Uterus (tissue), 4 donors: ENCODE measurements around the gene FOXP4. TPM values are rescaled to one million over a fixed set of nuclear protein-coding genes. Genes with fewer than 3 reads are reported as not detected.

Experiments used
- DNase-seq, 2 donors: peaks; one replicate each; pipeline ENCODE4 v3.0.0-alpha.2; 2019 to 2020
- H3K27ac ChIP-seq, 2 donors: fragments of 200-600 bp; sonication (generic); 1 replicate in 1 of 2; 2 replicates in 1 of 2; pipeline ENCODE4 v1.5.1; 2016 to 2018
- H3K27me3 ChIP-seq, 2 donors: fragments of 200-600 bp; sonication (generic); one replicate each; pipeline ENCODE4 v1.5.1; 2018 to 2019; ENCODE audit warnings: control low read depth in 1 of 2
- H3K36me3 ChIP-seq, 2 donors: fragments of 200-600 bp; sonication (generic); one replicate each; pipeline ENCODE4 v1.5.1; 2019; ENCODE audit warnings: control low read depth in 1 of 2
- H3K4me1 ChIP-seq, 2 donors: fragments of 200-600 bp; sonication (generic); one replicate each; pipeline ENCODE4 v1.5.1; 2018 to 2019; ENCODE audit warnings: control low read depth in 1 of 2
- H3K4me3 ChIP-seq, 2 donors: fragments of 200-600 bp; sonication (generic); 1 replicate in 1 of 2; 2 replicates in 1 of 2; pipeline ENCODE4 v1.5.1; 2018 to 2019; ENCODE audit warnings: mild to moderate bottlenecking in 1 of 2
- H3K9me3 ChIP-seq, 2 donors: fragments of 200-600 bp; sonication (generic); one replicate each; pipeline ENCODE4 v1.5.1; 2019; ENCODE audit warnings: control low read depth in 1 of 2
- POLR2A ChIP-seq, 2 donors: fragments of 450-650 bp; IDR thresholded peaks; one replicate each; pipeline ENCODE4 v1.6.1; 2016; ENCODE audit warnings: antibody characterized with exemption in 2 of 2, mild to moderate bottlenecking in 1 of 2, moderate library complexity in 1 of 2
- intact Hi-C: fragments of 100-400 bp; cut with DNase I; formaldehyde crosslinking; loops from one replicate; pipeline ENCODE4 v1.15.1; 2023; ENCODE audit warnings: low total_unique reads
- total RNA-seq, 4 donors: library from RNA; depleted of rRNA in 3 of 4; stranded (reverse); fragments of >200 nt in 3 of 4; gene quantifications; one replicate each; pipeline versions ENCODE4 v1.1.0 to v1.2.4, GENCODE V29; 2014 to 2023
- TF ChIP-seq, protein P1 (sequence below), 4 experiments: fragments of 200-600 bp in 2 of 4; fragments of 450-650 bp in 2 of 4; sonication (generic) in 2 of 4; IDR thresholded peaks; one replicate each; pipeline ENCODE4 v1.5.1; 2016 to 2019; ENCODE audit warnings: antibody characterized with exemption in 4 of 4, mild to moderate bottlenecking in 2 of 4, moderate library complexity in 1 of 4
- donor health status: DM: yes; HTN: yes; CAD: no.

Gene FOXP4
- total RNA-seq, 4 donors from 2014 or later: 3.8 to 50.1 (median 9.4) TPM

DNA sequence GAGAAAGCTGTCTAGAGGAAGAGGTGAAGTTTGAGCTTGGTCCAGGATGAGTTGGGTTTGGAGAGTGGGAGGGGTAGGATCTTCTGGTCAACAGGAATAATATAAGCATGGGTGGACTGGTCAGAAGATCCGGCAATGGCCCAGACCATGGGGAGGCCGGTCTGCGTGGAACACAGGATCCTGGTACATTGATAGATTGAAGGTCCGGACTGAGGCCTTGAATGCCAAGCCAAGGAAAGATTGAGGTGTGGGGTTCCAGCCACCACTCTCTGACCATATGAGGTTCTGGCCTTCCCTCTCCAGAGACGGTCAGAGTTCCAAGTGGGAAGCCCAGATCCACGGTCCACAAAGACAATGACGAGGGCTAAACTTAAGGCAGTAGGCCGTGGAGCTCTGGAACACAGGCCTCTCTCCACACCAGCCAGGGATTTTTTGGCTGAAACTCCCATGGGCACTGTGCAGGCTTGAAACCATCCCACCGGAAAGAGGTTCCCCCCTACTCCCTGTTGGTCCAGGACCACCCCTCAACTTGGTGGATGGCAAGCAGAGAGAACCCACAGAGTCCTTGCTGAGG, 95.3 kb downstream of the FOXP4 start:
- H3K27ac ChIP-seq: no peak overlapping the region
- TF ChIP-seq, protein P1, sequence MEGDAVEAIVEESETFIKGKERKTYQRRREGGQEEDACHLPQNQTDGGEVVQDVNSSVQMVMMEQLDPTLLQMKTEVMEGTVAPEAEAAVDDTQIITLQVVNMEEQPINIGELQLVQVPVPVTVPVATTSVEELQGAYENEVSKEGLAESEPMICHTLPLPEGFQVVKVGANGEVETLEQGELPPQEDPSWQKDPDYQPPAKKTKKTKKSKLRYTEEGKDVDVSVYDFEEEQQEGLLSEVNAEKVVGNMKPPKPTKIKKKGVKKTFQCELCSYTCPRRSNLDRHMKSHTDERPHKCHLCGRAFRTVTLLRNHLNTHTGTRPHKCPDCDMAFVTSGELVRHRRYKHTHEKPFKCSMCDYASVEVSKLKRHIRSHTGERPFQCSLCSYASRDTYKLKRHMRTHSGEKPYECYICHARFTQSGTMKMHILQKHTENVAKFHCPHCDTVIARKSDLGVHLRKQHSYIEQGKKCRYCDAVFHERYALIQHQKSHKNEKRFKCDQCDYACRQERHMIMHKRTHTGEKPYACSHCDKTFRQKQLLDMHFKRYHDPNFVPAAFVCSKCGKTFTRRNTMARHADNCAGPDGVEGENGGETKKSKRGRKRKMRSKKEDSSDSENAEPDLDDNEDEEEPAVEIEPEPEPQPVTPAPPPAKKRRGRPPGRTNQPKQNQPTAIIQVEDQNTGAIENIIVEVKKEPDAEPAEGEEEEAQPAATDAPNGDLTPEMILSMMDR (IDR thresholded peaks at IDR 0.05): no peak
- TF ChIP-seq POLR2A (IDR thresholded peaks at IDR 0.05): no peak
- no peak overlapping the region for H3K4me3 ChIP-seq
- no peaks in the 10 kb centered on the region for H3K27me3 ChIP-seq
- DNase-seq: no peak
- H3K4me1 ChIP-seq: peaks cover 0 to 6% of the 10 kb centered on the region in 2 donors
- H3K36me3 ChIP-seq: no peaks in the 10 kb centered on the region
- no peaks in the 10 kb centered on the region for H3K9me3 ChIP-seq
- intact Hi-C loops: no loop called here

DNA sequence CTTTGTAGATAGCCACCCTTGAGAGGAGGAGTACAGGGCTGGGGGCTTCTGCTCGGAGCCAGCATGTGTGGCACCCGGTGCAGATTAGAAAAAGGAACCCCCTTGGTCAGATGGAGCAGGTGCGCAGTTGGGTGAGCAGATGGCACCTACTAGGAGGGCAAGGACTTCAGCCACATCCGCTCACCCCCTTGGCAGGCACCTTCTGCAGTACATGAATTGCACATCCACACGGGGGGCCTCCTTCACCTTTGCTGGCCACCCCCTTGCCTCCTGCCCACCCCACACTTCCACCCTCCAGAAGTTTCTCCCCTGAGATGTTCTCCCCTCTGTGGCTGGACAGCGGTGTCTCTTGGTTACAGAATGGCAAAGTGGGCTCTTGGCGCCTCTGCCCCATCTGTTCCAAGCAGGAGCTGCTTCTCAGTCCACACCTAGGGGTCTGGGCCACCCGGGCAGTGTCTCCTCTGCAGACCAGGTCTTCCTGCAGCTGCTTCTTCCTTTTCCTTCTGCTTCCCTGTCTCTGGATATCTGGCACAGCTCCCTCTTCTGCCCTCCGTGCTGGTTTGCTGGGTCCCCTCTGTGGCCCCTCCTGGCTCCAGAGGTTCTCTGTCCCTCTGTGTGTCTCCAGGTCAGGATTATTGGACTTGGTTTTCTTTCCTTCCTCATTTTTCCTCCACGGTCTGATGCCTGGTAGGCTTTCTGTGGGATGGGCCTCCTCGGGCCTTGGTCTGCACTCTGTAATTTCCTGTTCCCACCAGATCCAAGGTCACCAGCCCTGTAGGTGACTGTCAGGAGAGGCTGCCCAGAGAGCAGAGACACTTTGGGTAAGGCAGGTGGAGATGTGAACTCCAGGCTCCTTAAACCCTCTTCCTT, 96.1 kb downstream of the FOXP4 start:
- intact Hi-C loops: no loop called here
- H3K4me3 ChIP-seq: no peak overlapping the region
- no peak overlapping the region for H3K27ac ChIP-seq
- H3K9me3 ChIP-seq: no peaks in the 10 kb centered on the region
- no peaks in the 10 kb centered on the region for H3K27me3 ChIP-seq
- H3K36me3 ChIP-seq: no peaks in the 10 kb centered on the region
- H3K4me1 ChIP-seq: no peaks in the 10 kb centered on the region
- TF ChIP-seq POLR2A (IDR thresholded peaks at IDR 0.05): no peak
- TF ChIP-seq, protein P1 (IDR thresholded peaks at IDR 0.05): no peak
- no peak for DNase-seq

DNA sequence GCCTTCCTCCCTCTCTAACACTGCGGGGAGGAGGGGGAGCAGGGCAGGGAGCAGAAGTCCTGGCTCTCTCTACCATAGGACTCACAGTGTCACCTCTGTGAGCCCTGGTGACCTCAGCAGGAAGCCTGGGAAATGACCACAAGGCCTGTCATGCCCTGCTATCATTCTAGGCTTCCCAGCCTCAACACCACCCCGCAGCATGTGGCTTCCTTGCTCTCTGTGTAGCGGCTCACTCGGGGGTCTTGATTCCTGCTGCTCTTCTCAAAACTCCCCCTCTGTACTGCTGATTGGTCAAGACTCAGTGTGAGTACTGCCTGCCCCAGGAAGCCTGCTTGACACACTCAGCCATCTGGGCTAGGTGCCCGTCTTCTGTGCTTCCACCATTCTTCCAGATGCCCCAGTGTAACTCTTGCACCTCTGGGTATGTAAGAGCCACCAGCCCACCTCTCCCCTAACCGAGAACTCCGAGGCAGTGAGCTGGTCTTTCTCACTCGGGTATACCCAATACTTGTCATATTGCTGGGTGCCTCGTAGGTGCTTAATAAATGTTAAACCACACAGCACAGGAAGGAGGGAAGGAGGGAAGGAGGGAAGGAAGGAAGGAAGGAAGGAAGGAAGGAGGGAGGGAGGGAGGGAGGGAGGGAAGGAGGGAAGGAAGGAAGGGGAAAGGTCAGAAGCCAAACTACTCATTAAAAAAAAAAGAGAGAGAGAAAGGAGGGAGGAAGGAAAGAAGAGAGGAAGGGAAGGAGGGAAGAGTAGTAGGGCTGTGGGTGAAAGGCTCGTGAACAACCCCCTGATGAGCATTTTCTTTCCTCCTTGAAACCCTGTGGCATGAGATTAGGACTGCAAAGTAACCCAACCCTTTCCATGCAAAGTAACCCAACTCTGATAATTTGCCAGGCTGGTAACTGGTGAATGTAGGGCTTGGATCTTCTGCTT, 97.0 kb downstream of the FOXP4 start:
- TF ChIP-seq, protein P1 (IDR thresholded peaks at IDR 0.05): no peak
- TF ChIP-seq POLR2A (IDR thresholded peaks at IDR 0.05): no peak
- H3K36me3 ChIP-seq: no peaks in the 10 kb centered on the region
- no peaks in the 10 kb centered on the region for H3K9me3 ChIP-seq
- H3K4me3 ChIP-seq: no peak overlapping the region
- no peaks in the 10 kb centered on the region for H3K4me1 ChIP-seq
- no peak overlapping the region for H3K27ac ChIP-seq
- intact Hi-C loops: no loop called here
- DNase-seq: no peak
- H3K27me3 ChIP-seq: no peaks in the 10 kb centered on the region

DNA sequence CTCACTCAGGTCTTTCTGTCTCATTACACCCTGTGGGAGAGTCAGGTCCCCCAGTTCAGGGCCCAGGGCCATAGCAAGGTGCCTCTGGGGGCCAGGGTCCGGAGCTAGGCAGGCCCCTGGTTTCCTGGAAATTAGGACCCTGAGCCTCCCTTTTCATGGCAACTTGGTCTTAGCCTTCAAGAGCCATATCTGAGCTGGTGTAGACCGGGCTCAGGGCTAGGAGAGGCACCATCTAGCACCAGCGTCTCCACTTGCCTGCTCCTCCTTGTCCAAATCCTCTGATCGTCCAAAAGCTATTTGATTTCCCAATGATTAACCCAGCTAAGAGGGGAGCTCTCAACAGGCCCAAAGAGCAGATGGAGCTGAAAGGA, 97.7 kb downstream of the FOXP4 start:
- Histone ChIP-seq H3K4me3 (no peak overlapping the region), H3K9me3 (no peaks in the 10 kb centered on the region), H3K27ac (no peak overlapping the region), H3K4me1 (no peaks in the 10 kb centered on the region), H3K36me3 (no peaks in the 10 kb centered on the region), H3K27me3 (no peaks in the 10 kb centered on the region)
- DNase-seq: no peak
- intact Hi-C loops: no loop called here
- TF ChIP-seq, protein P1 (IDR thresholded peaks at IDR 0.05): no peak
- no peak for TF ChIP-seq POLR2A (IDR thresholded peaks at IDR 0.05)
